NCI-H1092 (cell line): ENCODE data around the gene STXBP6.

Source experiments
- DNase-seq: peaks from one replicate; lab custom pipeline; 2025; lab: John Stamatoyannopoulos, UW

STXBP6 gene

DNA sequence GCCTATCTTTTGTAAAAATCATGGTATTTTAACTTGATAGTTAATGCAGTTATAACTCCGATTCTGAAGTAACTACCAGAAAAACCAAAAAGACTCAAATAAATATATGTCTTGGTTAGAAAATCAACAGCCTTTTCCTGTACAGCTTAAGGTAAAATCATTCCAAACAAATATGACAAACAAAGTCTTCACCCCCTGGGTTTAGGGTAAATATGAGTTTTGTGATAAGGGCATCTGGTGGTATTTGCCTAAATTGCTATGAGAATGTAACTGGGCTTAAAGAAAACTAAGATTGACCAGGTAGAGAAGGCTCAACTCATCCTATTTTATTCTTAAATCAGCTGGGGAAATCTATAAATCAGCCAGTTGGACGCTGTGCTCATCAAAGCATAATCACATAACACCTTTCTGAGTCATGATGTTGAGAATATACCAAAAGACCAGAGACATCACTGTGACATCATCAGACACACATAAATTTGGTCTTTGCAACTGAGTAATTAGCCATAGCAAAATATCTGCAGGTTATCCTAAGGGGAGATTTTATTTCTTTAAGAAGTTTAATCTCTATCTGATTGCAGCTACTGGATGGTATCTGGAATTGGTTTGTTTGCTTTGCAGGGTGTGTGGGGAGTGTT lies 133.9 kb downstream of the STXBP6 start:
- no peak for DNase-seq

DNA sequence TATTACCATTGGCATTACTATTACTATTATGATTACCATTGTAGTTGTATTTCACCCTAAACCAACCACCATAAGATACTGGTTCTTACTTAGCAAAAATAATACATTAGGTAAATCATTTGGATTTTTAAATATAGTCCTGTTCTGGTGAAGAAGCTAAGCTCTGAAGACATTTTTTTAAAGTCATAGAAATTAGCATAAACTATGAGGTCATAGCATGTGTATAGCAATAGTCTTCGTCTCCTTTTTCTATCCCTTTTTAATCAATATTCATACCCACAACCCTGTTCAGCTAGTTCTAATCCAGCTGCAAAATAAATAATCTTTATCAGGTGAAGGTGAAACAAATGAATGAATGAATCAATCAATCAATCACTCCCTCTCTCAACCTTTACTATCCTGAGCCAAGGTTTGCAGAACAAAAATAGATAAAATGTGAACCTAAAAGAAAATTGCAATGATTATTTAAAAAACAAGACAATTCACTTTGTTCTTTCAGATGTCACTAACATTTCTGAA lies 134.5 kb downstream of the STXBP6 start:
- no peak for DNase-seq

DNA sequence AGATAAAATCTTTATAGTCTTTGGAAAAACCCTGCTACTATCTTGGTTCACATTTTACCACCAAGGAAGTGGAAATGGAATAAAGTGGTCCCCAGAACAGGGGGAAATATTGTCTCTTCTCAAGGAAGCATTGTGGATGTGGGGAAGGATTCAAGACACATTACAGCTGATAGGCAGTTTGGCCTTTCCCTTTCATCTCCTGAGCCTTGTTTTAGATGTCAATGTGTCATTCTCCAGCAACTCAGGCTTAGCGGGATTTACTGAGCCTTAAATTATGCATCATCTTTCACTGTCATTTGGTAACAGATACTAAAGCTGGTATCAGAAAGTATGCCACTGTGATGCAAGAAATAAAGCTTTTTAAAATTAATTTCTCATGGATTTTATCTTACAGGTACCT lies 136.2 kb downstream of the STXBP6 start:
- no peak for DNase-seq

DNA sequence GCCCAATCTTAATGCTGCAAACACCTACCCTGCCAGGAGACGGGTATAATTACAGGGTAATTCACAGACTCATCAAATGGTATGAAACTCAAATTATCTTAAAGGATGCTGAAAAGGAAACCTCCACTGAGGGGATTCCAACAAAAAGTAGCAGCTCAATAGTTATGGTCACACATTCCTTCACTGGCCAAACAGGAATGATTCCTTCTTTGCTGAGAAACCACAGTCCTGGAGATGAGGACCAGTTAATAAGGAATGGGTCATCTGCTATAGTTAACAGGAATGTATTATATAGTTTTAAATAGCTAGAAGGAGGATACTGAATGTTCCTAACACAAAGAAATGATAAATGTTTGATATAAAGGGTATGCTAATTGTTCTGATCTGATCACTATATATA lies 136.9 kb downstream of the STXBP6 start:
- DNase-seq: no peak

DNA sequence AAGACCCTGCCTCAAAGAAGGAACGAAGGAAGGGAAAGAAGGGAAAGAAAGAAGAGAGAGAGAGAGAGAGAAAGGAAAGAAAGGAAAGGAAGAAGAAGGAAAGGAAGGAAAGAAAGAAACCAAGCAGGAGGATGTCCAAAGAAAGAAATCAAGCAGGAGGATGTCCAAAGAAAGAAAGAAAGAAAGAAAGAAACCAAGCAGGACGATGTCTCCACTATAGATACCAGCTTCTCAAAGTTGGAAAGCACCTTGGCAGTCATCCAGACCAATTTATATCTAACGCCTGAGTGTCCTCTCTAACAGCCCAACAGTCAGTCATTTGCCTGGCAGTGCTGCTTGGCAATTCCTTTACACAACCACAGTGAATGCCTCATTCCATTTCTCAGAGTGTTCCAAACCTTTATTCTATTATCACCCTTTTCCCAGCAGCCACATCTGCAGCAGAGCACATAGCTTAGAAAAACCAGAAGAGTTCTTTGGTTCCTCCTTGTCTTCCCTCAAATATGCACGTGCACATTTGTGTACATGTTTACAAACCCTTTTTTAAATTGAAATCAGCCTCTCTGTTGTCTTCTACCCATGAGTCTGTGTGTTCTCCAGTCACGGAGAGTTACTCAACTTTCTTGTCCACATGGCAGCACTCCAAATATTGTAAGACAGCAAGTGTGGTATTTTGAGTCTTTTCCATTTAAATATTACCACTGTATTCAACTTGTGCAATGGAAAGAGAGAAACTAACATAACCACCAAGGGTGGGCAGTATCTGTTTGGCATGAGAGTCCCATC lies 138.4 kb downstream of the STXBP6 start:
- DNase-seq: no peak

DNA sequence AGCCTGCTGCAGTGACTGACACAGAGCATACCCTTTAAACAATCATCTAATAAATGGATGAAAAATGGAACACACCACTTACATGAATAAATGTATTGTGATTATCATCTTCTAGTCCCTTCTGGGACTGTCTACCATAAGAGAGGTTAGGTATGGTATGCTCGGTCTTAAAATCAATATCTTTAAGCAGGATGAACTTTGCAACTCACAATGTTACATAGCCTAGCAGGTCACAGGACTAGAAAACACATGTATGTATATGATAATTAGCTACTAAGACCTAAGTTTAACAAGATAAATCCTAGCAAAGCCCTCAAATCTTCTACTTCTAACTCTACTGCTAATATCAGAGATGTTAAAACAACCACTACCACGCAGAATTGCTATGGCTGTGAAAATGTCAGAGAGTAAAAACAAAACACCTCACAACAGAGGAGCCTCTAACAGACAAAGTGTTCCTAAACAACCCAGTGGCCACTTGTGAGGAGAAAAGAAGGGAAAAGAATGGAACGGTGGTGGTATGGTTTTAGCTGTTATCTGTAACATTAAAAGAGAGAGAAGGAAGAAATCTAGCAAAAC lies 139.4 kb downstream of the STXBP6 start:
- DNase-seq: no peak

DNA sequence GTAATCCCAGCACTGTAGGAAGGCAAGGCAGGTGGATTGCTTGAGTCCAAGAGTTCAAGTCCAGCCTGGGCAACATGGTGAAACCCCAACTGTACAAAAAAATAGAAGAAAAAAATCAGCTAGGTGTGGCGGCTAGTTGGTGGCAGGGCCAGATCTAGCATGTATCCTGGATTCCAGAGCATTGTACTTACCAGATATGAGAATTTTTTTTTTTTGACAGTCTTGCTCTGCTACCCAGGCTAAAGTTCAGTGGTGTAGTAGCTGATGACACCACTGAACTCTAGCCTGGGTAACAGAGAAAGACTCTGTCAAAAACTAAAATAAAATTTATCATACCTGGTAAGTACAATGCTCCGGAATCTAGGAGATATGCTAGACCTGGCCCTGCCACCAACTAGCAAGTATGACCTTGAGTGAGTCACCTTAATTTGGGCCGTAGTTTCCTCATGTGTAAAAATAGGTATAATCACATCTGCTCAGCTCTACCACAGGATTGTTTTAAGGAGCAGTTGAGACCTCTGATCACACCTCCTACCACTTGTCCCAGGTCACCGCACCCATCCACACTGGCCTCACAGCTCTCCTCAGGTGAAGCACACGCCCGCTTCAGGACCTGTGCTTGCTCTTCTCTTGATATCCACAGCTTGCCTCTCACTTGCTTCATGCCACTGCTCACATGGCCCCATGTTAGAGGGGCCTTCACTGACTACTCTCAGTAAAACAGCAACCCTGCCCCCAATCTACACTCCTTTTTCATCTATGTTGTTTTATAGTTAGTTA lies 140.2 kb downstream of the STXBP6 start:
- no peak for DNase-seq

DNA sequence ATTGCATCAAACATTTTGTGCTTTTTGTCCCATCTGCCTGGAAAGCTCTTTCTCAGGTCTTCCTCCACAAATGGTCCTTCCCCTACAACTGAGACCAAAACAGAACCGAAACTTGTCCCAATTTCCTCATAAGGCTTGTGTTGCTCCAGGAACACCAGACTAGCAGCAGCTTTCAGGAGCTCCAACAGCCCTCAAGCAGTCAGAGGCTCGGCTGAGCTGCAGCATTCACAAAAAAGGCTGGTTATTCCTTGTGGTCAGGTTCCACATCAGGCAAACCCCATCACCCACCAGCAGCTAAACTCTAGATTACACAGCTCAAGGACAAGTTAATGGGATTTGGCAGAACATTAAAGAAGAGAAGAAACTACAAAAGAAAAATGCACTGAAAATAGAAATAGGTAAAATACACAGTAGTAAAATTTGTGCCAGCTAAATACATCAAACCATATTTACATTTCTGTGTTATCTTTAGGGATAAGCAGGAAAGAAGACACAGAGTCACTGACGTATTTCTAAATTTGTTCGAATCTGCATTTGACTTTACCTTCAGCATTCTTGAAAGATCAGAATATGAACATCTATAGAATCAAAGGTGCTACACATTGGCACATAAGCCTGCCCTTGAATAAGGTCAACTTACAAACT lies 141.2 kb downstream of the STXBP6 start:
- no peak for DNase-seq

DNA sequence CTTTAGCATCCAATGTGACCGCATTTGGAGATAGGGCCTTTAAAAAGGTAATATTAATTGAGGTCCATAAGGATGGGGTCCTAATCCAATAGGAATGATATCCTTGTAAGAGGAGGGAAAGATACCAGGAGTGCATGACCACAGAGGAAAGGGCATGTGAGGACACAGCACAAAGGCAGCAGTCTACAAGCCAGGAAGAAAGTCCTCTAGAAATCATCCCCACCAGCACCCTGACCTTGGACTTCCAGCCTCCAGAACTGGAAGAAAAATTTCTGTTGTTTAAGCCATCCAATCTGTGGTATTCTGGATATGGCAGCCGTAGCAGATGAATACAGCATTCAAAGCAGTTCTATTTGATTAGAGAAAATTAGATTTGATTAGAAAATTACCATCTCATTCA lies 145.4 kb downstream of the STXBP6 start:
- no peak for DNase-seq

DNA sequence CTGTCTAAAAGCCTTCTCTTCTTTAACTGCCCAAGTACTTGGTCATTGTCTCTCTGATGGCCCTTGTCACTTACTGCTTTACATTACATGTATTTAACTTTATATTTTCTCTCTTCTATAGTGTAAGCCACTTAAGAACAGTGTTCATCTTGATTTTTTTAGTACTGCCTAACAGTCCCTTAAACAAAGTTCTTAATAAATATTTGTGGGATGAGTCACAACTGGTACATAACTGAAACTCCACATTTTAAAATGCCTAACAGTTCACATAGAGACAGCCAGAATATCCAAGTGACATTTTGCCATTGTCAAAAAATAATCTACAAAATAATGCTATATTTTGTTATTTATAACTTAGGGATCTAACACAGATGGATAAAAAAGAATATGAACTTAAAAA lies 146.6 kb downstream of the STXBP6 start:
- DNase-seq: no peak

DNA sequence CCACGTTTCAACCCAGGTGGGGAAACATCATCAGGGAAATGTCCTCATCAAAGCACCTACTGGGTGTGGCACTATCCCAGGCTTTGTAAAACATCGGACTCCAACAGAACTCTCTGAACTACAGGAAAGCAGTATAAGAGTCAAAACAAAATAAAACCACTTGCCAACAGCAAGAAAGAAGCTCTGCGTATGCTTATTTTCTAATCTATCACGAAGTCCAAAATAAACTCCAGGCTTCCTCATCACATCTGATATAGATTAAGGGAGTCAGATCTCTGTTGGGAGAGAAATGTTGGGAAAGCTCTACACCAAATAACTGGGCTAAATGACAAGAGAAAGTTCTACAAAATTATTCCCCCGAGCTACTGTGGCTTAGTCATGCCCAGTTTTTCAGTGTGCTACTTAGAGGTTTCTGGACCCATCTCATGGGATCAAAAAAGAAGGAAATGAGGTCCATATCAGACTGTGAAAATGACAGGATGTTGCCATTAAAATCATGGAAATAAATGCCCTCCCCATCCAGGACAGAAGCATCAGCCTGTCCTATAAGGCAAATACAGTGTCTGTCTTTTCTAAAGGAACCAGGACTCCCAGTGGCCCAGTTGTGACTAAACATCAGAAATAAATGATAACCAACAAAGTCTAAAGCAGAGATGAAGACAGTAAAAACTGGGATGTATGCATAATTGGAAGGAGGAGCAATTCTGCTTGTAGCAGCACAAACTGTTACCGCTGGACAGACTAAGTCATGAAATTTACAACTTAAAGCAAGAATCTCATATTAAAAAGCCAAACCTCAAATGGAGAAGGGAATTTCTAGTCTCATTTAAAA lies 149.5 kb downstream of the STXBP6 start:
- DNase-seq: no peak

DNA sequence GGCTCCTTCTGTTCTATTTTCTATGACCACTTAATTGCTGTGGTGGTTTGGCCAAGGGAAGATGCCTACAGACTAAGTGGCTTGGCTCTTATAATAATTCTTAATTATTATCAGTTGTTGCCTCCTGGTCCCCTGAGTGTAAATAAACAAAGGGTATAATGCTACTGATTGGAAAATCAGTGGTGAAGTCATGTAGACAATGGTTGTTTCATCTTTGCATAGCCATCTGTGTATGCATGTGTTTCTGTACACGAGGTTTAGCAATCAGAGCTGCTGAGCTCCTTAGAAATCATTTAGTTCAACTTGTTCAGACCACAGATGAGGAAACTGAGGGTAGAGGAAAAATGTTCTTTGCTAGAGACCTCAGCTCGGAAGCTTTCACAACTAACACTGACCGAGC lies 152.2 kb downstream of the STXBP6 start:
- DNase-seq: no peak

DNA sequence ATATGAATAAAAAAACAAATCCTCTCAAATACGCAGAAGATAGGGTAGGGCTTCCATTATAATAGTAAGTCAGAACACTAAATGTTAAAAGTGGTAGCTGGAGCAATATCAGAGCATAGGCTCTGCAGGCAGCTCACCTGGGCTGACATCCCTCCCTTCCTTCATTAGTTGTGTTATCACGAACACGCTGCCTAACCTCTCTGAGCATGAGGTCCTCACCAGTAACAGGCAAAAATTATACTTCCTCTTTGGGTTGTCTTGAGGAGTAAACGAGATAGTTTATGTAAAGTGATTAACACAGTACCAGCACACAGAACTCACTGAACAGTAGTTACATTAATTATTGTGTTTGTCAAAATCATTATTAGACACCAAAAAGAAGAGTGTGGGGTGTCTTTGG lies 154.3 kb downstream of the STXBP6 start:
- no peak for DNase-seq

DNA sequence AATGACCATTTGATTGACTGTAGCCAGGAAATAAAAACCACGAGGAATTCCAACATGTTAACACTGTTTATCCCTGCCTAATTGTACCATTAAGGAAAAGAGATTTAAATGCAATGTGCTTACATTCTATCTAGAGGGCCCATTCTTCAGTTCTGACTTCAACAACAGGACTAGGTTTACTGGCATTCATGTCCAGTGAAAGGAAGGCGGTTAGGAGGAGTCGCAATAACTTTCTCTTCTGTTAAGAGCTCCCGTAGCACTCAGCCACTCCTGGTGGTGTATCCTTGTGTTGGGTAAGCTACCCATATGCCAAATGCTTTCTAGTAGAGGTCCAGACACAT lies 154.7 kb downstream of the STXBP6 start:
- no peak for DNase-seq

DNA sequence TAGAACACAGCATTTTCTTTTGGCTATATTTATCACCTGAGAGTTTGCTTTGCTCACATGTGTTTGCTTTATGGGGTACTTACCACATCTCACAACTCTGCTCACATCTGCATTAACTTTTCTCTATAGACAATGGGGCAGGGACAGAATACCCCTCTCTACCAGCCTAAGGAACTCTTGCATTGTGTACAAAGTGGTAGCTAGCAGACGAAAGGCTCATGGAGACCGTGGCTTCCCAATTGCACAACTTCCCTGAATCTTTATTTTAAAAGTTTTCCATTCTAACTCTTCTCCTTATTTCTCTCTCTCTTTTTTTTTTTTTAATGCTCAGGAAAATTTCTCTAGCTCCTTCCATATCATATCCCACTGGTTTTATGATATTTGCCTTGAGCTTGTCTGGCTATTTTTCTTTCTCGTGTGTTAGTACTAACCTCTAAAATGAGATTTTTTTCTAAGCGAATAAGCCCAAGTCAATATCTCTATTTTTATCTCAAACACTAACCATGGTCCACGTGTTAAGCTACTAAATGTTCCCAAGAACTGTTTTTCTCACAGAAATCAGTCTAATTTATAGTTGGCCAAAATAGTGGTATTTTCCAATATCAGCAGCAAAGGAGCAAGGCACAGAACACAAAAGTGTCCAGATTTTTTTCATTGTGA lies 155.2 kb downstream of the STXBP6 start:
- no peak for DNase-seq

DNA sequence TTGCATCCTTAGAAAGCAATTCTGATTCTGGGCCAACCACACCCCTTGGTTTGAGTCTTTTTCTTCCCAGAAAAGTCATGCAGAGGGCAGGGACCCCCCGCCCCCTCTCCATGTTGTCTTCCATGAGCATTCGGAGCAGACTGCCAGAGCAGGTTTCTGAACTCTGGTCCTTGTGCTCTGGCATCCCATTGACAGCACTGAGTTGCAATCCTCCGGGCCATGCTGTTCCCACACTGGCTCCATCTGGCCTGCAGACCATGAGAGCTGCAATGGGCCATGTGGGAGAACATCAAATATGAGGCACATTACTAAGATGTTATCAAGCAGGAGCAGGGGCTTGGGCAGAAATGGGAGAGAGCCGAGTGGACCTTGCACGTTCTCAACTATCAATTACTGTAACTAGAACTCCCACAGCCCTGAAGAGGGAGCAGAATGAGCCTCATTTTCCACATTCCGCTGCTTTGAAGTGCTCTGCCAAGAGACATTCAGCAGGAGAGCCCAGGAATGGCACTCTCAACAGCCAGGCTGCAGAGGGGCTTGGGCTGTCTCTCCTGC lies 157.4 kb downstream of the STXBP6 start:
- DNase-seq: no peak

DNA sequence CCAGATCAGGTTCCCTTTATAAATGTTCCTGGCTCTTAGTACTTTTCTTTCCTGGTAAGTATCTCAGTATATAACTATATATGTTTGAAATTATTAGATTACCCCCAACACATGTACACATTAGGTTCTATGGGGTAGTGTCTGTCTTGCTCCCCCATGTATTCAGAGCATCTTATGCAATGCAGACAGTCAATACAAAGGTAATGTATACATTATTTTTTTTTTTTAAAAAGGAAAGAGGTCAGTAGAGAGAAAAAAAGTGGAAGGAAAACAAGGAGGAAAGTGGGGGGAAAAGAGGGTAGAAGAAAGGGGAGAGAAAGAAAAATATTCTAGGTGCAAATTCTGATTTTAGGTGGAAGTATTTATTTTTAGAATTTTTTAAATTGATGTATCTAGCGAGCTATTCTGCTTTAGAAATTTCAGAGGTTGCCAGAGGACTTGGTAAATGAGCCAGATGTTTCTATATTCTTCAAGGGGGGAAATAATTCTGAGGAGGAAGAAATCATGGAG lies 157.9 kb downstream of the STXBP6 start:
- no peak for DNase-seq

DNA sequence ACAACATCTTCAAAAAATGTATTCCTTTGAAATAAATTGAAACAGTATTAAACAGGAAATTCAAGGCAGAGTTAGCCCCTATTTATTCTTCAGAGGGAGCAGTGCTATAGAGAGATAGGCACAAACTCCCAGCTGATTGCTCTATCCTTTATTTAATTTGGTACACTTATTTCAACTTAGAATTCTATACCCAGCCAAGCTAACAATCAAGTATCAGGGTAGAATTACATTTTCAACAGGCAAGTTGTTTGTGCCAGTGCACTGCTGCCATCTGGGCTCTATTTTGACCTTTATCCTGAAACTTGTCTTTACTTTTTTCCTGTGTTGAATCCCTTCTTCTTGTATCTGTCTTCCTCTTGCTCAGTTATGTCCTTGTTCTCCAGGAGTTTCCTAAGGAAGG lies 159.2 kb downstream of the STXBP6 start:
- DNase-seq: no peak

DNA sequence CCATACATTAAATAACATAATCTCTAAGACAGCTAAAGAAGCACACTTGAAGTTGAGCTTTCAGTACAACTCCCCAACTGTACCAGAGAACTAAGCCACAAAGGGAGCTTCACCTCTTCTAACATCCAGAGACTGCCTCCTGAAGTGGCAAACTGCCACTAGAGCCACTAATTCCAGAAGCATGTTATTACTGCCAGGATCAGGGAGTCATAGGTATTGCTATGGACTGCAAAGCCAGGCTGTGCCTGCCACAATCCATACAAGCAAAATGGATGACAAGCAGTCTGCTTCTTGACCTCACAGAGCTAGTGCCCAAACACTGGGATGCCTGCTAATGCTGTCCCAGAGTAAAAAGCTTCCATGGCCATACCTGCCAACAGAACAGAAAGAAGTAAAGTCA lies 160.1 kb downstream of the STXBP6 start:
- DNase-seq: no peak

DNA sequence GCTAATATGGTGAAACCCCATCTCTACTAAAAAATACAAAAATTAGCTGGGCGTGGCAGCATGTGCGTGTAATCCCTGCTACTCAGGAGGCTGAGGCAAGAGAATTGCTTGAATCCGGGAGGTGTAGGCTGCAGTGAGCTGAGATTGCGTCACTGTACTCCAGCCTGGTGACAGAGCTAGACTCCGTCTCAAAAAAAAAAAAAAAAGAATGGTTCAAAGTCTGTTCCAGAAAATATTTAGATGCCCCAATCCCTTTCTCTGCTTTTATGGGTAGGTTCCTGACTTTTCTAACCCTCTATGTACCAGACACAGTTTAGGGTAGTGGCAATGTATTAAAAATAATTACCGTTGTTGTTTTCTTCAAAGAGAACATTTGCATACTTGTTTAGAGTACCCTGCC lies 161.4 kb downstream of the STXBP6 start:
- no peak for DNase-seq
